GM12873 (cell line): Measurements from ENCODE around the gene PHLDB2.

Experiments
- TF ChIP-seq, protein P1 (sequence below): IDR thresholded peaks from 2 replicates; pipeline ENCODE4 v1.5.1; 2012; ENCODE audit warnings: low read depth, mild to moderate bottlenecking, moderate library complexity, low read length, control low read depth; ENCODE audit not compliant: insufficient read depth; ENCODE audit errors: missing control alignments

The PHLDB2 gene

DNA sequence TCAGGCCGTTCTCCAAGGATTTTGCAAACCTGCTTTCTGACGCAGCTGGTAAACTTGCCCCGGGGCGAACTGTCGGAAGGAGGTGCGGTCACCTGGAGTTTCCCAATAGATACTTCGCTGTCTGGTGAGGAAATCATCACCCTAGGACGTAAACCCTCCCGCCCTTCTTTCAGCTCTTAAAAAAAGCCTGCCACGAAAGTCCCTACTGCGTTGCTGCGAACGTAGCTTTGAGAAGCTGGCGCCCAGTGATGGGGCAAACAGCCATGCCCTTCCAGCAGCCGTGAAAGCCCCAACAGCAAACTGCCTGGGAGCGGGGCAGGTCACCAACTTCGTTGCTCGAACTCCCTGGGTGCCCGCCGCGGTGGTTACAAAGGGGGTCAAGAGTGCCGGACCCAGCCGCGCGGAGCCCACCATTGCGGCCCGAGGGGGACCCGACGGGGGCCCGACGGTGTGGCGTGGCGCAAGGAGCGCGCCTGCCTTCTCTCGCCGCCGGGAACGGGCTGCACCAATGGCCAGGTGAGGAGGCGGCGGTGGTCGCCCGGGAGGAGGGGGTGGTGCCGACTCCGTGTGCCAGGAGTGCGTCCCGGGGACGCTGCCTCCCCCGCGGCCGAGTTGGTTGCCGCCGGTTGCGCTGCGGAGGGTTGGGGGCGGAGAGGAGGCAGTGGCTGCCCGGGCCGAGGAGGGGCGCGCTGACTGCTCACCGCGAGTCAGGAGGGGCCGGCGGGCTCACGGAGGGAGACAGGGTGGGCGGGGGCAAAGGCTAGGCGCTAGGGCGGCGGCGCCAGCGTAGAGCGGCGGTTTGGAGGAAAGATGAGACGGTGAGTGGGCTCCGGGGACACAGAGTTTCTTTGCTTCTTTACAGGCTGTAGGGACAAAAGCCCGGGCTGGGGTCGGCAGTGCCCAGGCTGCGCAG lies at the start of gene PHLDB2:
TSS of gene PHLDB2 (plus strand) at position 205 of the 913 bp plus-strand sequence. CDS start 24,813 bp downstream, outside the sequence.
- TF ChIP-seq, protein P1, sequence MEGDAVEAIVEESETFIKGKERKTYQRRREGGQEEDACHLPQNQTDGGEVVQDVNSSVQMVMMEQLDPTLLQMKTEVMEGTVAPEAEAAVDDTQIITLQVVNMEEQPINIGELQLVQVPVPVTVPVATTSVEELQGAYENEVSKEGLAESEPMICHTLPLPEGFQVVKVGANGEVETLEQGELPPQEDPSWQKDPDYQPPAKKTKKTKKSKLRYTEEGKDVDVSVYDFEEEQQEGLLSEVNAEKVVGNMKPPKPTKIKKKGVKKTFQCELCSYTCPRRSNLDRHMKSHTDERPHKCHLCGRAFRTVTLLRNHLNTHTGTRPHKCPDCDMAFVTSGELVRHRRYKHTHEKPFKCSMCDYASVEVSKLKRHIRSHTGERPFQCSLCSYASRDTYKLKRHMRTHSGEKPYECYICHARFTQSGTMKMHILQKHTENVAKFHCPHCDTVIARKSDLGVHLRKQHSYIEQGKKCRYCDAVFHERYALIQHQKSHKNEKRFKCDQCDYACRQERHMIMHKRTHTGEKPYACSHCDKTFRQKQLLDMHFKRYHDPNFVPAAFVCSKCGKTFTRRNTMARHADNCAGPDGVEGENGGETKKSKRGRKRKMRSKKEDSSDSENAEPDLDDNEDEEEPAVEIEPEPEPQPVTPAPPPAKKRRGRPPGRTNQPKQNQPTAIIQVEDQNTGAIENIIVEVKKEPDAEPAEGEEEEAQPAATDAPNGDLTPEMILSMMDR, result no peak

DNA sequence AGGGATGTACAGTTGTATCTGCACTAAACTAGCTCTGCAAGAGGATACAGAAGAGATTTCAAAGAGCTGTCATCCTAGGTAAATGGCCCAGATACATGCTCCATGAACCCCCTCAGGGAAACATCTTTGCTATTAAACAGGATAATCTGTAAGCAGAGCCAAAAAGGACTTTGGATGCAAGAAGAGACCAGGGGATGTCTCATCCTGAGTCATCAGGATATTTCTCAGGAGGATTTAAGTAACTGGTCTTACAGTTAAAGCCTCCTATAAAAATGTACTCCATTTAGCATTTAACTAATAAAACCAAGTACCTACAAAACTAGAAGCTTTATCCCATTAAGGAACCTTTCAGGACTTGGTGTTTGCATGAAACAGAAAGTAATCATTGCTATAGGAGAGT lies 48.2 kb upstream of the PHLDB2 start:
- TF ChIP-seq, protein P1, result no peak

DNA sequence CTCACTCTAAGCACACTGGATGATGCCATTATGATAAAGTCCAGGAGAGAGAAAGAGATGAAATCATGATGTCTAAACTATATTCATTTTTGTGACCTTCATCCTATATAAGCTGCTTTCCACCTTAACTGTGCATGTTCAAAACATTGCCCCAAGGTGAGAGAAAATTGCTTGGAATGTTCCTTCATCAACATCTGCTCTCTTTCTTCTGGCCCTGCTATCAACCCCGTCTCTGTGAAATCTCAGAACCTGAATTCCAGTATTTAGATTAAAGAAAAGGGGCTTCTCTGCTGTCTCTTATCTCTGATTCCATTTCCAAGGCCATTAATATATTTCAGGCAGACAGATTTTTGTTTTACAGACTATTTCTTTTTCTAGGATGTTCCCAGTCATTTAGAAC lies 47.3 kb upstream of the PHLDB2 start:
- TF ChIP-seq, protein P1, result no peak

DNA sequence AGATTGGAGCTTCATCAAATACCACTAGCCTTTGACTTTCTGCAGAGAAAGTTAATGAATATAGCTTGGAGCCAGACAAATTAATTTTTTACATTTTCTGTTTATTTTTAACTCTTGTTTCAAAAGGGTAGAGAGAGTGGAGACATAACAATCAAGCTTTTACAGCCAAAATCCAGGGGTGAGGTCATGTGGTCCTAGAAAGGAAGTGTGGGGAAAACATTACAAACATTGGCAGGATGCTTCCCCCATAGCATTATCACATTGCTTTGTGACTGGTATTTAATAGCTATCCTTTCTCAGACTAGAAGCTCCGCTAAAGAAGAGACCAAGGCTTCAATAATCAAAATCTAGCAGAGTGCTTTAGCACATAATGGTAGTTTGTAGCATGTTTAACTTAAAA lies 46.4 kb upstream of the PHLDB2 start:
- TF ChIP-seq, protein P1, result no peak

DNA sequence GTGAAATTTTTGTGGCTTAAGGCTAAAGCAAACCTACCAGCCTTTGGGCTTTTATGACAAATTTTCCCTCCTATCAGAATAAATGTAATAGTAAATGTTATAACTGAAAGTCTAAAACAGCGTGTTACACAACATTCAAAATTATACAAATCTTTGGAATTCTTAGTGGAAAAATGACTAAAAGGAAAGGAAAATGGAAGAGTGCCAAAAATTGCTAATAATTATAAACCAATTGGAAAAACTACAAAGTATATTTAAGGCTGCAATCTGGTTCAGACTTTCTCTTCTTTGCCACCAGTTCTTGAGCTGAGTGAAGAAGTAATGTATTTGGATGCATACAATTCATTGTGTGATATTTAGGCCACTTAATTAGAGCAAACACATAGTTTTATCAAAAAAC lies 45.6 kb upstream of the PHLDB2 start:
- TF ChIP-seq, protein P1, result no peak

DNA sequence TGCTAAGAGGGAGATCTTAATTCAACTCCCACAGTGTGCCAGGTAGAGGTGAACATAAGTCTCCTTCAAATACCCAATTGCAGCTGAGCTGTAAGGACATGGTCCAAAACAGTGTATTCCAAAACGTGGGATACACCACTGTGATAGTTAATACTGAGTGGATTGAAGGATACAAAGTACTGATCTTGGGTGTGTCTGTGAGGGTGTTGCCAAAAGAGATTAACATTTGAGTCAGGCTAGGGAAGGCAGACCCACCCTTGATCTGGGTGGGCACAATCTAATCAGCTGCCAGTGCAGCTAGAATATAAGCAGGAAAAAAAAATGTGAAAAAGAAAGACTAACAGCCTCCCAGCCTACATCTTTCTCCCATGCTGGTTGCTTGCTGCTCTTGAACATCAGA lies 45.1 kb upstream of the PHLDB2 start:
- TF ChIP-seq, protein P1, result no peak

DNA sequence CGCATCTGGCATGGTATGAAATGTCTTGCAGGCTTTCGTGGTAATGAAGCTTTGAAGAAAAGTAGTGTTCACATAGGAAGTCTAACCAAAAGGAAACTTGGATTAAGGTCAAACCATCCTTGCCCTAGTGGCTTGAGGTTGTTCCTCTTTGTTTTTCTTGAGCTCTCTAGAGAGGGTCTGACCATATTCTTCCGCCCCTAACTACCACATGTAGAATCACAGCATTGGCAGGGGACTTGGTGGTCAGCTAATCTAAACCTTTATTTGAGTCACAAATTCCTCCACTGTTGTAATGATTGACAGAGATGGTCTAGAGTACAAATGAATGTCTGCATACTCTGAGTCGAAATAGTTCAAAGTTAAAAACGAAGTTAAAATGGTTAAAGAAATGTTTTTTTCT lies 39.1 kb upstream of the PHLDB2 start:
- TF ChIP-seq, protein P1, result no peak
